COLO668 (cell line): Measurements from ENCODE around the gene PGPEP1.
"Not testable (repeated sequence)": the region's sequence is repeated elsewhere in the genome, so short reads cannot be mapped to it uniquely, and the experiment has no call there.

Source experiments
- DNase-seq: peaks from one replicate; lab custom pipeline; 2025; ENCODE audit not compliant: unreplicated experiment; lab: John Stamatoyannopoulos, UW

Gene PGPEP1

GRCh38 chr19:18363787-18364186, 23.4 kb downstream of the PGPEP1 start:
- no peak for DNase-seq

GRCh38 chr19:18364277-18364825, 24.0 kb downstream of the PGPEP1 start:
- DNase-seq: not testable (repeated sequence)

GRCh38 chr19:18364826-18365528, 24.6 kb downstream of the PGPEP1 start:
- peak; percentile 55 for DNase-seq

- no peak for DNase-seq
Measured at GRCh38 chr19:18366021-18366435, 25.6 kb downstream of the PGPEP1 start.

GRCh38 chr19:18368504-18369222, 28.3 kb downstream of the PGPEP1 start:
- DNase-seq: no peak

GRCh38 chr19:18373407-18373891, 33.1 kb downstream of the PGPEP1 start:
- DNase-seq: no peak

GRCh38 chr19:18373892-18374629, 33.7 kb downstream of the PGPEP1 start:
- DNase-seq: peak; percentile 84

GRCh38 chr19:18377026-18377425, 36.6 kb downstream of the PGPEP1 start:
- peak; percentile 24 for DNase-seq

- peak; percentile 93 for DNase-seq
Measured at GRCh38 chr19:18379803-18380747, 39.7 kb downstream of the PGPEP1 start.

- no peak for DNase-seq
Measured at GRCh38 chr19:18380843-18381242, 40.4 kb downstream of the PGPEP1 start.

- not testable (repeated sequence) for DNase-seq
Measured at GRCh38 chr19:18383622-18384021, 43.2 kb downstream of the PGPEP1 start.

GRCh38 chr19:18384775-18385174, 44.4 kb downstream of the PGPEP1 start:
- no peak for DNase-seq

GRCh38 chr19:18385359-18385674, 44.9 kb downstream of the PGPEP1 start:
- DNase-seq: no peak

GRCh38 chr19:18385675-18386542, 45.5 kb downstream of the PGPEP1 start, which contains the start of gene GDF15:
TSS of gene GDF15 (plus strand) at chr19:18386158. CDS start at chr19:18386190, 32 bp downstream.
- DNase-seq: peak; percentile 83

- DNase-seq: peak; percentile 22
Measured at GRCh38 chr19:18386543-18387271, 46.3 kb downstream of the PGPEP1 start.

- DNase-seq: peak; percentile 89
Measured at GRCh38 chr19:18388100-18388959, 47.9 kb downstream of the PGPEP1 start.

GRCh38 chr19:18388960-18389725, 48.7 kb downstream of the PGPEP1 start:
- no peak for DNase-seq
